ENCODE results near the gene GRM1. TPM values are rescaled to one million over a fixed set of nuclear protein-coding genes. Genes with fewer than 3 reads are reported as not detected.

The GRM1 gene
- polyA plus RNA-seq, 1 experiment: 0.01 TPM

DNA sequence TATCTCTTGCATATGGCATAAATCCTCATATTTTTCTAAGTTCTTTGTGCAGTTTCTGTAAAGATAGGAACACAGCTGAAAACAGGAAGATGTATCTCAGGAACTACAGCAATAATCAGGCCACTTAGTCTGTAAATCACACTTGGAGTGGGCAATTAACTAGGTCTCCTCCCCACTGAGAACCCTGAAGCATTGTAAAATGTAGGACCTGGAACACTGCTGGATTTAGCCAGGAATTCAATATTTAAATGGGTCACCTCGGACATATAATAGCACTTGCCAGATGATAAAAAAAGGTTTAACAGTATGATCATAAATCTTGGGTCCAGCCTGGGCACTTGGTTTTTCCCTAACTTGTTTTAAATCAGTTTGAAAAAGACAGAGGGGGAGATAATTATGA is 155.0 kb downstream of the GRM1 start:
- ChIA-PET CTCF (no interaction called here), POLR2A (no interaction called here)
- Histone ChIP-seq H3K27me3 (ENCODE audit: control insufficient read depth, insufficient read depth, low read length) (no peaks in the 10 kb centered on the region), H3K27ac (ENCODE audit: low read depth, low read length) (no peak overlapping the region), H3K4me3 (ENCODE audit: low read depth, low read length) (no peak overlapping the region), H3K9me3 (ENCODE audit: control insufficient read depth, insufficient read depth, low read length) (no peaks in the 10 kb centered on the region)
- TF ChIP-seq, protein P1, sequence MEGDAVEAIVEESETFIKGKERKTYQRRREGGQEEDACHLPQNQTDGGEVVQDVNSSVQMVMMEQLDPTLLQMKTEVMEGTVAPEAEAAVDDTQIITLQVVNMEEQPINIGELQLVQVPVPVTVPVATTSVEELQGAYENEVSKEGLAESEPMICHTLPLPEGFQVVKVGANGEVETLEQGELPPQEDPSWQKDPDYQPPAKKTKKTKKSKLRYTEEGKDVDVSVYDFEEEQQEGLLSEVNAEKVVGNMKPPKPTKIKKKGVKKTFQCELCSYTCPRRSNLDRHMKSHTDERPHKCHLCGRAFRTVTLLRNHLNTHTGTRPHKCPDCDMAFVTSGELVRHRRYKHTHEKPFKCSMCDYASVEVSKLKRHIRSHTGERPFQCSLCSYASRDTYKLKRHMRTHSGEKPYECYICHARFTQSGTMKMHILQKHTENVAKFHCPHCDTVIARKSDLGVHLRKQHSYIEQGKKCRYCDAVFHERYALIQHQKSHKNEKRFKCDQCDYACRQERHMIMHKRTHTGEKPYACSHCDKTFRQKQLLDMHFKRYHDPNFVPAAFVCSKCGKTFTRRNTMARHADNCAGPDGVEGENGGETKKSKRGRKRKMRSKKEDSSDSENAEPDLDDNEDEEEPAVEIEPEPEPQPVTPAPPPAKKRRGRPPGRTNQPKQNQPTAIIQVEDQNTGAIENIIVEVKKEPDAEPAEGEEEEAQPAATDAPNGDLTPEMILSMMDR (IDR thresholded peaks at IDR 0.05; ENCODE audit: low read depth, low read length): no peak
- no peak for DNase-seq (ENCODE audit: low read depth, low spot score)

DNA sequence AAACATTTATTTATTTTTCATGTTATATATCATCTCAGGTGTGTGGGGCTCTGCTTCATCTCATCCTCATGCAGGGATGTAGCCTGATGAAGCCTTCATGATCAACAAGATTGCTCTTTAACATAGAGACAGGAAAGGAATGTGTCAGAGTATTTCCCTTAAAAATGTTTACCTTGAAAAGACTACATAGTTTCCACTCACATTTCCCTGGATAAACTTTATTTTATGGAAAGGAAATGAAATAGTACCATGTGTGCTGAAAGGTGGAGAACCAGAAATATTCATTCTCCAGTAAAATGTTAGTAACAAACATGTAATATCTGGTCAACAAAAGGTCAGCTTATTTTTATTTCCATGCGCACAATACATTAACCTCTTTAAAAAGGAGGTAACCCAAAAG is 155.8 kb downstream of the GRM1 start:
- H3K9me3 ChIP-seq (ENCODE audit: control insufficient read depth, insufficient read depth, low read length): no peaks in the 10 kb centered on the region
- H3K27me3 ChIP-seq (ENCODE audit: control insufficient read depth, insufficient read depth, low read length): no peaks in the 10 kb centered on the region
- no peak overlapping the region for H3K4me3 ChIP-seq (ENCODE audit: low read depth, low read length)
- TF ChIP-seq, protein P1 (IDR thresholded peaks at IDR 0.05; ENCODE audit: low read depth, low read length): no peak
- H3K27ac ChIP-seq (ENCODE audit: low read depth, low read length): no peak overlapping the region
- CTCF ChIA-PET: no interaction called here
- no peak for DNase-seq (ENCODE audit: low read depth, low spot score)
- POLR2A ChIA-PET: no interaction called here

DNA sequence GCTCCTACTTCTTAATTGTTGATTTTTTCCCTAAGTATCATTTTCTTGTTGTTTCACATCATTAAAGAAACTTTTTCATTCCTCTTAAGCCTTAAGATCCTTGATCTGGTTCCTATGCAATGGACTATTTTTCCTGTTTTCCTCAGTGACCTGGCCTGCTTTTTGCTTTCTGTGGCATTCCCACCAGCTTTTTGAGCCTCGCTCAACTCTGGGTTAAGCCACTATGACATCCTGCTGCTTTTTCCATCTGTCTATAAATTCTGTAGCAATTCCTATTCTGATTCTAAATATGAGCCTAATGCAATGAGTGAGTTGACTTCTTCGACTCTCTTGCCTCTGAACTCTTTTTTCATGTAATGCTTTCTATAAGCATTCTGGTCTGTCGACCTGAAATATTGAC is 160.3 kb downstream of the GRM1 start:
- no peaks in the 10 kb centered on the region for H3K9me3 ChIP-seq (ENCODE audit: control insufficient read depth, insufficient read depth, low read length)
- TF ChIP-seq, protein P1 (IDR thresholded peaks at IDR 0.05; ENCODE audit: low read depth, low read length): no peak
- H3K27ac ChIP-seq (ENCODE audit: low read depth, low read length): no peak overlapping the region
- ChIA-PET POLR2A (no interaction called here), CTCF (no interaction called here)
- DNase-seq (ENCODE audit: low read depth, low spot score): no peak
- H3K27me3 ChIP-seq (ENCODE audit: control insufficient read depth, insufficient read depth, low read length): no peaks in the 10 kb centered on the region
- H3K4me3 ChIP-seq (ENCODE audit: low read depth, low read length): no peak overlapping the region

DNA sequence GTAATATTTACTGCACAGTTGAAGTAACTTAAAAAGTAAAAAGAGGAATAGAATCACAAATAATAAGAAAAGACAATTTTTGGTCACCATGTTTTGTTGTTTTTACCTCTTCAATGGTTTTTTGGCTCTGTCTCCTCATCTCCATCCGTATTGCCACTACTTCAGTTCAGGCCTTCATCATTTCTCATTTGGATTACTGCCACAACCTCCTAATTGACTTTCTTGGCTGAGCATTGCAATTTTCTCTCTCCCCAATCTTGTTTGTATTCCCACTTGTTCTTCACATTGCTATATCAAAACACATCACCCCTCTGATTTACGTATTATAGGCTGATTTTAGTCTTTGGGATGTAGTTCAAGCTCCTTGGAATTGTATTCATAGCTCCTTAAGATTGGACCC is 161.7 kb downstream of the GRM1 start:
- H3K4me3 ChIP-seq (ENCODE audit: low read depth, low read length): no peak overlapping the region
- ChIA-PET POLR2A (no interaction called here), CTCF (no interaction called here)
- no peak overlapping the region for H3K27ac ChIP-seq (ENCODE audit: low read depth, low read length)
- no peaks in the 10 kb centered on the region for H3K9me3 ChIP-seq (ENCODE audit: control insufficient read depth, insufficient read depth, low read length)
- TF ChIP-seq, protein P1 (IDR thresholded peaks at IDR 0.05; ENCODE audit: low read depth, low read length): no peak
- no peaks in the 10 kb centered on the region for H3K27me3 ChIP-seq (ENCODE audit: control insufficient read depth, insufficient read depth, low read length)
- DNase-seq (ENCODE audit: low read depth, low spot score): no peak

DNA sequence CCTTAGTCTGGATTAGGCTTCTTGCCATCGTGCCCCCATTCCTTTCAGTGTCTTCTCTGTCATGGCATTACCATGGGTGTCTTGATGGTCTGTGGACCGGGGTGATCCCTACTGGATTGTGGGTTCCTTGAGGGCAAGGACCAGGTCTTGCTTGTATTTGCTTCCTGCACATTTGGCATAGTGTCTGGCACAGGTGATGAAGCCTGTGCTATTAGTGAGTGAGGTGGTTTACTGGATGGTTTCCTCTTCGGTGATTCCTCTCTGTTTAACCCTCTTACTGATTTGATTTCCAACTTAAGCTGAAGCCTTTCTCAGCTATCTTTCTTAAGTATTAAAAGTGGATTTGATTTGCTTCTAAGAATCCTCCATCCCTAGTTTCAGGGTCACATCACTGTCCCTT is 162.3 kb downstream of the GRM1 start:
- no peaks in the 10 kb centered on the region for H3K27me3 ChIP-seq (ENCODE audit: control insufficient read depth, insufficient read depth, low read length)
- no peaks in the 10 kb centered on the region for H3K9me3 ChIP-seq (ENCODE audit: control insufficient read depth, insufficient read depth, low read length)
- ChIA-PET CTCF (no interaction called here), POLR2A (no interaction called here)
- no peak for DNase-seq (ENCODE audit: low read depth, low spot score)
- TF ChIP-seq, protein P1 (IDR thresholded peaks at IDR 0.05; ENCODE audit: low read depth, low read length): no peak
- no peak overlapping the region for H3K27ac ChIP-seq (ENCODE audit: low read depth, low read length)
- no peak overlapping the region for H3K4me3 ChIP-seq (ENCODE audit: low read depth, low read length)
